Fibroblast of peridontal ligament (primary cell): ENCODE measurements around the gene PPP1CC.

ENCODE experiments used
- DNase-seq: peaks from one replicate; pipeline ENCODE4 v3.0.0-alpha.2; 2010; ENCODE audit errors: extremely low read depth

The PPP1CC gene

DNA sequence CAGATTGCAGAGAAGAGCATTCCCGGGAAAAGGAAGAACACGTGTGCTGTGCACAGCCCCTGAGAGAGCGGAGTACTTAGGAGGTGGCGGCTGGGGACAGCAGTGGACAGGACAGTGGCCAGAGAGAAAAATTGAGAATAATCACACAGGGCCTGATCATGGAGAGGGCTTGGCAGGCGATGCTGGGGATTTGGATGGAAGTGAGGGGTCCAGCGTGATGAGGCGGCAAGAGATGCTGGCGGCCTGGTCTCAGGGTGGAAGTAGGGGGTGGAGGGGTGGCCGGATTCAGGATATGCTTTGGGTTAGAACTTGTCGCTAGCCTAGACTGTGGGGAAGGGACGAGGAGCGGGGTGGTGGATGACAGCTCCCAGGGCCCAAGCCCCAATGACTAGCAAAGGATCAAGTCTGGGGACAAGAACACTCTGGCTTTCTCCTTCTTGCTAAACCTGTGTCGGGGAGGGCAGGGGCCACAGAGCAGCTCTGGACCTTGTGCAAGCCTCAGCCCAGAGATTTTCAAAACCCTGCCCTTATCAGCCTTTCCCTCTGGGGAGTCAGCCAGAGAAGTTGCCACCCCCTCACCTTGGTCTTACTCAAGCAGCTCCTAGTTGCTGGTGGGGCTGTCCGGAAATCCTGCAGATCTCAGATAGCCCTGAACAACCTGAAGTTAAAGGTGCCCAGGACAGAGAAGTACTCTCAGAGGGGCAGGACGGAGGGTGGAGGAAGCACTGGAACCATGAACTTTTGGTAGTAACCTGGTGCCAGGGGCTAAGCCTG, 55.1 kb downstream of the PPP1CC start:
- no peak for DNase-seq

DNA sequence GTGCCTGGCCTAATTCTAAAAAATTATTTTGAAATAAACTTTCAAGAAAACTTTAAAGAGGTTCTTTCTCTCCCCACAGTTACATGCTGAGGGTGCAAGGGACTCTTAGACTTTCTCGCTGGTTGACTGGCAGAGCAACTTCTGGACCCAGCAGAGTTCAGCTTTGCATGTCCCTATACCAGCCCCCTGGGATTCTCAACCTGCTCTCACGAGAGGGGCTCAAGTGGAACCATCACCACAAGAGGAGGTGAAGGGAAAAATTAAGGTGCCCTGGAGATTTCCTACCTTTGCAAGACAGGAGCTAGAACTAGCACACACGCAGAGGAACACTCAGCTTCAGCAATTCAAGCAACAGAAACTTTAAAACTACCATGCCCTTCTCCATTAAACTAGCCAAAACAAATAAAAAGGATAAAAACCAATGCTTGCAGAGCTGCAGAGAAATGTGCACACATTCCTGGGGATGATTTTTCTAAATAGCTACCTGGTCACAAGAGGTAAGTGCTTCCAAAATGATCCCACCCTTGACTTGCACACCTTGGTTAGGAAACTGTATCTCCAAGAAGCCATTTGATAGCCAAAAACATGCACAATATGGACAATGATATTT, 56.3 kb downstream of the PPP1CC start:
- DNase-seq = no peak

DNA sequence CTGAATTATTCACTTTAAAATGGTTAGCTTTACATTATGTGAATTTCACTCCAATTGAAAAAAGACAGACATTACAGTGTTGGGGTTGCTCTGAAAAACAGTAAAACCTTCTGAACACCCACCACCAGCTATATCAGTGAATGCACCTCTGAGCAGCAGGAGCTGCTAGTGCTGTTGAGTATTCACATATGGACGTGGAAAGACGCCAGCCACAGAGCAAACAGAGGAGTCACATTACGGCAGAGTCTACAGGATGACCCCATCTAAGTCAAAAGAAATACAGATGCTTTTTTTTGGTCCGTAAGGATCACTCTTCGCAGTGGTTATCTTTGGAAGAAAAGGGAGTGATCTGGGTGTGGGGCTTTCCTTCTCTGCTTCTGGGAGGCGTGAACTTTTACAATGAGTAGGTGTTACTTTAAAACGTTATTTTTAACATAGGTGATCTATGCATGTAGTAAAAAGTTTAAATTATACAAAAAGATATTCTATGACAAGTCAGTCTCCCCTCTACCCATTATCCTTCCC, 58.3 kb downstream of the PPP1CC start:
- peak; percentile 13 for DNase-seq

DNA sequence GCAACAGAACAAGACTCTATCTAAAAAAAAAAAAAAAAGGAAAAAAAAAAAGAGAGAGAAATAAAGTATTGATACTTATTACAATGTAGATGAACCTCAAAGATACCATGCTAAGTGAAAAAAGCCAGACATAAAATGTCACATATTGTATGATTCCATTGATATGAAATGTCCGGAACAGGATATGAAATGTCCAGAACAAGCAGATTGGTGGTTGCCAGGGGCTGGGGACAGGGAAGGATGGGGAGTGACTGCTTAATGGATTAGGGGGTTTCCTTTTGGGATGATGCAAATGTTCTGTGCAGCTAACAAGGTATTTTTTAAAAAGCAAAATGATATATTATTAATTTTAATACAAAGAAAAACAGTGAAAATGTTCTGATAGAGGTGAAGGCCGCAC, 58.8 kb downstream of the PPP1CC start:
- DNase-seq = no peak

DNA sequence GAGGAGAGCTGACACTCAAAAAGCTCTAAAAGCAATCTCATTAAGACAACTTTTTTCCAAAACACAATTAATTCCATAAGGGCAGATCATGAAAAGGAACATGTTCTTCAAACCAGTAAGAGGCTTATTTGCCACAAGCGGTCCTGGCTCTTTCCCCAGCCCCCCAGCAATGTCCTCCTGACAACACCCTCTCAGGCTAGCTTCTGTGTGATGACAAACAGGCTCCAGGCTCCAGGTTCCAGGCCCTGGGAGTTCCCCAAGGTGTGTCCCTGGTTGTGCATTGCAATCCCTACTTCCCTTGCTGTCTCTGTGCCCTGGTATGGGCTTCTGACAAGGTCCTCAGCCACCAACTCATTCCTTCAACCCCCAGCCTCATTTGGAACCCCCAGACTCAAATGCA, 62.7 kb downstream of the PPP1CC start:
- no peak for DNase-seq

DNA sequence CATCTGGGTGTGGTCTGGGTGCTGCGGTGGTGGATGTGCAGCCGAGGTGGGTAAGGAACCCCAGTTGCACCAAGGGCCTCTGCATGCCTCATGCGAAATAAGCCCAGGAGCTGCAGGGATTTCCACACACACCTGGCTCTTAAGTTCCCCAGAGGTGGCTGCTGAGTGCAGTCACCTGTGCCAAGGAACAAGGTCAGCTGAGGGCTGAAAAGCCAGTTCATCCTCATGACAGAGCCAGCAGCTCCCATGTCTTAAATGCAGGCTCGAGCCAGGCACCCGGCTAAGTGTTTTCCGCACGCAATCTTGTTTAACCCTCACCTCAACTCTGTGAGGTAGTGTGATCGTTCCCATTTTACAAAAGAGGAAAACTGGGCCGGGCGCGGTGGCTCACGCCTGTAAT, 63.5 kb downstream of the PPP1CC start:
- no peak for DNase-seq

DNA sequence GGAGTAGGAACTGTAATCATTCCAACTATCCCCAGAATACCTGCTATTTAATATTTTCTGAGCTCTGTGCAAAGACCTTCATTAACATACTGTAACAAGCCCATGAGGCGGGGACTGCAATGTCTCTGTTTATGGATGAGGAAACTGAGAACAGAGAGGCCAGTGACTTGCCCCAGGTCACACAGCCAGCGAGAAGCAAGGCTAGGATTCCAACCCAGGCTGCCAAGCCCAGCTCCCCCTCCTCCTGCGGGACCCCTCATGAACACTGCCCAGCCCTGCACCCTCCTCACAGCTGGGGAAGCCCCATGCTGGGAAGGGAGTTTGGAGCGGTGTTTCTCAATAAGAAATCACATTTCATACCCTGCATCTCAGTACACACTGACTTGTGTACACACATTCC, 64.7 kb downstream of the PPP1CC start:
- DNase-seq = no peak

DNA sequence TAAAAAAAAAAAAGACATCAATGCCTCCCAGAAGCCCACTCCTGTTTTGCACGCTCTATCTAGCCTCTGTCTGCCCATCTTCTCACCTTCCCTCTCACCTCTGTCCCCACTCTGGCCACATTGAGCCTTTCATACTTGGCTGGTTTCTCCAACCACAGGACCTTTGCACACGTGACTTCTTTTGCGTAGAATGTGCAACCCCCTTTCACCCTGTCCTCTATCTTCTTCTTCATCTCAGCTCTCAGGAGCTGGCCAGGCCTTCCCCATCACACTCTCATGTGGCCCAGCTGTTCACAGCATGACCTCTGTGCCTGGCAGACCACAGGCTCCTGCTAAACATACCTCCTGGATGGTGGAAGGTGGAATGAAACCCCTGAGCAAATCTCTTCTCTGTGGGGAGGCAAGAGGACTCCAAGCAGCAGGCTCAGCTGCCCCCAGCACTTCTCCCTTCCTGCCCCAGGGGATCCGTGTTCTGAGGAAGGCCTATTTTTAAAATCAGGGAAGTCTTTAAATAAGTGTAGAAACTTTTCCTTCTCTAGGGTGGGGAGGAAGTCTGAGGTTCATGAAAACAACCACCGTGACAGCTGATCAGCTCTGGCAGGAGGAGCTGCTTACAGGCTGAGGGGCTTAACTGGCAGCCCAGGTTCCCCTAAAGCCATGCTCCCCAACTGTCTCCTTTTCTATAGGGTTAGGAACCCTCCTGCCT, 65.3 kb downstream of the PPP1CC start:
- no peak for DNase-seq

DNA sequence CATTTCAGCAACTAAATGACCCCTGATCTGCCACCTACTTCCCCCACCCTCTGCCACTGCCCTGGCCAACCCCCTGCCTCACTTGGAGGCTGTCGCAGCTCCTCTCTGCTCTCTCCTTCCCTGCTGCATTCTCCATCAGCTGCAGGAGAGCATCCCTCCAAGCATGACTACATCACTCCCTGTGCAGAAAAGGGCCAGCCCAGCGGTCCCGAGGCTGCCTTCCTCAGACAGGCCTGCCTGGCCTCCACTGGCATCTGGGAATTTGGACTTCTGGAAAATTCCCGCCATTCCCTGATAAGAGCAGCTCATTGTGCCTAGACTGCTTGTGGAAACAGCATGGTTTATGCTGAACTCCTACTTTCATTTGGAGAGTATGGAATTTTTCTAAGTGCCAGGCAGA, 66.5 kb downstream of the PPP1CC start:
- no peak for DNase-seq

DNA sequence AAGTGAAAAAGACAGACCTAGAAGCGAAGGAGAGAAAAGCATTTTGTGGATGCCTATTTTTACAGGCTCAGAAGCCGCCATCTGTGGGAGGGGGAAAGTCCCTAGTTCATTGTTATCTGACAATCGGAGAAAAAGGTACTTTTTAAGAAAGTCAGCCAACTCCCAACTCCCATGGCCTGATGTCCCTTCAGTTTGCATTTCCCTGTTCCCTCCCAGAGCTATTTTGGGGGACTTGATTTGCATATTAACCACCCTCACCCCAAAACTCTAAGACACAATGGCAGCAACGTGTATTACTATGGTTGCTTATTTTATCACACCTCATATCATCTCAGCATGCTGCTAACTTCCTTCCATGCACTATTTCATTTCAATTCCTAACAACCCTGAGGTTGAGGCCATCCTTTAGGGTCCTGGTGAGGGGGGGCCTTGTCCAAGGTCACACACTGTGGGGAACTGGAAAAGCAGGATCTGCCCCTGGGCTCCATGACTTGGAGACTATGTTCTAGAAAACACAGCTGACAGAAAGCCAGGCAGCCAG, 72.5 kb downstream of the PPP1CC start:
- DNase-seq = no peak
